Activated CD8-positive, alpha-beta memory T cell treated with anti-CD3 and anti-CD28 coated beads for 36 hours (primary cell): ENCODE data around the gene ZNF500. TPM values are rescaled to one million over a fixed set of nuclear protein-coding genes. Genes with fewer than 3 reads are reported as not detected.
"Not testable (repeated sequence)": the region's sequence is repeated elsewhere in the genome, so short reads cannot be mapped to it uniquely, and the experiment has no call there.

Experiments
- CTCF ChIA-PET: fragments of 350-600 bp; sonication (Branson Sonifier 250); formaldehyde crosslinking; loops from one replicate; lab custom pipeline; 2021; ENCODE audit warnings: antibody characterized with exemption; lab: Charles Lee
- POLR2A ChIA-PET: fragments of 350-600 bp; sonication (Branson Sonifier 250); formaldehyde crosslinking; loops from one replicate; lab custom pipeline; 2021; ENCODE audit warnings: antibody characterized with exemption; lab: Charles Lee
- total RNA-seq, 2 experiments: library from RNA; stranded (reverse); gene quantifications; one replicate each; pipeline ENCODE4 v1.2.3, GENCODE V29; 2021

ZNF500 gene
- total RNA-seq, 2 experiments from 2014 or later, result 10.0 to 12.0 TPM

GRCh38 chr16:4750896-4751295 lies 16.1 kb downstream of the ZNF500 start:
- POLR2A ChIA-PET, result interaction anchor here (0.6 kb wide), 1 partner anchor 14 kb away, joined by 4 read pairs; no protein-coding TSS in a partner anchor

GRCh38 chr16:4749700-4750257 lies 17.2 kb downstream of the ZNF500 start:
- CTCF ChIA-PET, result no interaction called here
- POLR2A ChIA-PET, result interaction anchor here (0.6 kb wide), 1 partner anchor 241 kb away, joined by 3 read pairs; no protein-coding TSS in a partner anchor

More at GRCh38 chr16:4750896-4751295, 16.1 kb downstream of the ZNF500 start:
- CTCF ChIA-PET, result no interaction called here

- ChIA-PET CTCF (interaction anchor here (1.0 kb wide), 1 partner anchor 54 kb away, joined by 3 read pairs; no protein-coding TSS in a partner anchor), POLR2A (no interaction called here)
Measured at GRCh38 chr16:4748682-4749411, 18.1 kb downstream of the ZNF500 start.

GRCh38 chr16:4747906-4748681 lies 18.9 kb downstream of the ZNF500 start:
- ChIA-PET POLR2A (interaction anchor here (0.6 kb wide), 1 partner anchor 19 kb away, joined by 4 read pairs; the partner anchor contains the start of gene ZNF500), CTCF (interaction anchor here (1.0 kb wide), 1 partner anchor 55 kb away, joined by 3 read pairs; no protein-coding TSS in a partner anchor)

GRCh38 chr16:4746991-4747574 lies 19.9 kb downstream of the ZNF500 start:
- POLR2A ChIA-PET, result no interaction called here

GRCh38 chr16:4746215-4746614 lies 20.7 kb downstream of the ZNF500 start:
- POLR2A ChIA-PET, result no interaction called here
- CTCF ChIA-PET, result no interaction called here

More at GRCh38 chr16:4746991-4747574, 19.9 kb downstream of the ZNF500 start:
- CTCF ChIA-PET, result no interaction called here

- ChIA-PET POLR2A (interaction anchor here (0.7 kb wide), 1 partner anchor 11 kb away, joined by 7 read pairs; no protein-coding TSS in a partner anchor), CTCF (interaction anchor here (0.6 to 0.7 kb wide), 2 partner anchors 13 to 15 kb away, joined by 3 read pairs; no protein-coding TSS in a partner anchor)
Measured at GRCh38 chr16:4745274-4745569, 21.7 kb downstream of the ZNF500 start.

GRCh38 chr16:4744555-4745273 lies 22.2 kb downstream of the ZNF500 start:
- POLR2A ChIA-PET, result no interaction called here

GRCh38 chr16:4743226-4743878 lies 23.6 kb downstream of the ZNF500 start:
- ChIA-PET CTCF (interaction anchor here (0.6 kb wide), 1 partner anchor 132 kb away, joined by 3 read pairs; no protein-coding TSS in a partner anchor), POLR2A (no interaction called here)

More at GRCh38 chr16:4744555-4745273, 22.2 kb downstream of the ZNF500 start:
- CTCF ChIA-PET, result interaction anchor here (0.6 kb wide), 1 partner anchor 12 kb away, joined by 3 read pairs; no protein-coding TSS in a partner anchor

- POLR2A ChIA-PET, result not testable (repeated sequence)
Measured at GRCh38 chr16:4738370-4738769, 28.6 kb downstream of the ZNF500 start.

GRCh38 chr16:4737545-4737944 lies 29.4 kb downstream of the ZNF500 start:
- CTCF ChIA-PET, result no interaction called here
- POLR2A ChIA-PET, result interaction anchor here (1.0 kb wide), 1 partner anchor 44 kb away, joined by 3 read pairs; the partner anchor contains the start of gene NUDT16L1

More at GRCh38 chr16:4738370-4738769, 28.6 kb downstream of the ZNF500 start:
- CTCF ChIA-PET, result not testable (repeated sequence)

- ChIA-PET CTCF (no interaction called here), POLR2A (interaction anchor here (1.0 kb wide), 1 partner anchor 43 kb away, joined by 3 read pairs; the partner anchor contains the start of gene NUDT16L1)
Measured at GRCh38 chr16:4736546-4736945, 30.4 kb downstream of the ZNF500 start.

GRCh38 chr16:4734730-4735535 lies 32.0 kb downstream of the ZNF500 start:
- POLR2A ChIA-PET, result interaction anchor here (0.5 to 2.3 kb wide), 11 partner anchors 13 to 384 kb away, joined by 3 to 8 read pairs (median 4); partner anchors contain the start of genes NUDT16L1, PAM16, ROGDI and UBALD1
- CTCF ChIA-PET, result interaction anchor here (0.8 to 1.6 kb wide), 2 partner anchors 41 to 109 kb away, joined by 3 to 7 read pairs; partner anchors contain the start of gene NUDT16L1

GRCh38 chr16:4734063-4734729 lies 32.8 kb downstream of the ZNF500 start, which contains the start of the genes ANKS3 and DNAAF8:
Gene ANKS3 (minus strand): TSS chr16:4734271. CDS start chr16:4730149, 4,122 bp downstream.
Gene DNAAF8 (plus strand): TSS chr16:4734537. CDS start chr16:4736515, 1,978 bp downstream.
- POLR2A ChIA-PET, result interaction anchor here (0.5 to 2.3 kb wide), 10 partner anchors 12 to 383 kb away, joined by 3 to 8 read pairs (median 4); partner anchors contain the start of genes NUDT16L1, PAM16, ROGDI and UBALD1
- CTCF ChIA-PET, result interaction anchor here (0.8 to 1.6 kb wide), 3 partner anchors 33 to 108 kb away, joined by 3 to 7 read pairs (median 3); partner anchors contain the start of genes NUDT16L1 and ZNF500

- ChIA-PET POLR2A (interaction anchor here (1.0 to 2.3 kb wide), 5 partner anchors 34 to 383 kb away, joined by 3 to 8 read pairs (median 5); partner anchors contain the start of genes NUDT16L1, PAM16 and ROGDI), CTCF (interaction anchor here (1.2 to 1.6 kb wide), 2 partner anchors 33 to 40 kb away, joined by 3 to 7 read pairs; partner anchors contain the start of genes NUDT16L1 and ZNF500)
Measured at GRCh38 chr16:4733747-4734062, 33.3 kb downstream of the ZNF500 start.
